Lung (tissue), 12 donors: ENCODE measurements around the gene C19orf12. TPM values are rescaled to one million over a fixed set of nuclear protein-coding genes. Genes with fewer than 3 reads are reported as not detected.

Source experiments
- ATAC-seq: fragments of 200-7000 bp; cut with Tn5 transposase; one replicate; pipeline ENCODE4 v1.9.1; 2020; ENCODE audit warnings: moderate number of reproducible peaks; ENCODE audit not compliant: insufficient read depth, low FRiP score
- DNase-seq, 3 donors: peaks; one replicate each; pipeline ENCODE4 v3.0.0-alpha.2; 2013 to 2017
- H3K27ac ChIP-seq, 2 donors: one replicate each; pipeline ENCODE4 v1.5.1; 2013; ENCODE audit warnings: mild to moderate bottlenecking in 2 of 2, moderate library complexity in 2 of 2, control low read depth in 1 of 2, inconsistent platforms in 1 of 2, low read depth in 1 of 2, low read length in 1 of 2
- H3K27me3 ChIP-seq, 3 donors: one replicate each; pipeline ENCODE4 v1.5.1; 2013; ENCODE audit warnings: low read length in 2 of 3; ENCODE audit not compliant: control insufficient read depth in 3 of 3, insufficient read depth in 3 of 3
- H3K36me3 ChIP-seq, 4 donors: one replicate each; pipeline ENCODE4 v1.5.1; 2013; ENCODE audit warnings: low read length in 4 of 4, mild to moderate bottlenecking in 1 of 4, moderate library complexity in 1 of 4; ENCODE audit not compliant: control insufficient read depth in 4 of 4, insufficient read depth in 4 of 4
- H3K4me1 ChIP-seq, 5 donors: one replicate each; pipeline ENCODE4 v1.5.1; 2013; ENCODE audit warnings: low read length in 5 of 5, mild to moderate bottlenecking in 2 of 5, moderate library complexity in 1 of 5; ENCODE audit not compliant: control insufficient read depth in 5 of 5, insufficient read depth in 5 of 5
- H3K4me3 ChIP-seq: one replicate; pipeline ENCODE4 v1.5.1; 2013; ENCODE audit warnings: mild to moderate bottlenecking, control low read depth, moderate library complexity
- H3K9ac ChIP-seq, 2 donors: one replicate each; pipeline ENCODE4 v1.5.1; 2013; ENCODE audit warnings: low read length in 2 of 2, control low read depth in 1 of 2; ENCODE audit not compliant: insufficient read depth in 1 of 2
- H3K9me3 ChIP-seq, 4 donors: one replicate each; pipeline ENCODE4 v1.5.1; 2013; ENCODE audit warnings: low read length in 3 of 4, mild to moderate bottlenecking in 1 of 4, moderate library complexity in 1 of 4; ENCODE audit not compliant: control insufficient read depth in 4 of 4, insufficient read depth in 3 of 4
- WGBS, 2 donors: extraction: QIAGEN DNeasy Blood & Tissue Kit; methylation state at CpG; one replicate each; pipeline ENCODE4 v1.1.7; 2013; 5-methylcytosine and 5-hydroxymethylcytosine counted together
- polyA plus RNA-seq, 2 donors: library from polyadenylated mRNA; stranded (reverse); fragments of 200-250 nt; gene quantifications; one replicate each; pipeline ENCODE4 v1.2.1, GENCODE V29; 2013
- total RNA-seq, 2 donors: library from RNA; depleted of rRNA in 1 of 2; stranded (reverse); fragments of >200 nt in 1 of 2; gene quantifications; one replicate each; pipeline ENCODE4 v1.2.1, GENCODE V29; 2014 to 2021
- TF ChIP-seq, protein P1 (sequence below): IDR thresholded peaks from 2 replicates; pipeline ENCODE4 v1.5.1; 2012; ENCODE audit warnings: mild to moderate bottlenecking; ENCODE audit errors: control extremely low read depth, extremely low read depth
- donor health status: control.
- donor health status: control.
- donor health status: Bipolar disorder and iron deficiency.
- donor health status: healthy.
- donor health status: DM: yes; HTN: yes; CAD: no.

The C19orf12 gene
- total and polyA plus RNA-seq, 4 donors: 11.4 to 26.0 (median 17.7) TPM

GRCh38 chr19:29680447-29680846, 34.6 kb downstream of the C19orf12 start:
- no peak for ATAC-seq
- TF ChIP-seq, protein P1, sequence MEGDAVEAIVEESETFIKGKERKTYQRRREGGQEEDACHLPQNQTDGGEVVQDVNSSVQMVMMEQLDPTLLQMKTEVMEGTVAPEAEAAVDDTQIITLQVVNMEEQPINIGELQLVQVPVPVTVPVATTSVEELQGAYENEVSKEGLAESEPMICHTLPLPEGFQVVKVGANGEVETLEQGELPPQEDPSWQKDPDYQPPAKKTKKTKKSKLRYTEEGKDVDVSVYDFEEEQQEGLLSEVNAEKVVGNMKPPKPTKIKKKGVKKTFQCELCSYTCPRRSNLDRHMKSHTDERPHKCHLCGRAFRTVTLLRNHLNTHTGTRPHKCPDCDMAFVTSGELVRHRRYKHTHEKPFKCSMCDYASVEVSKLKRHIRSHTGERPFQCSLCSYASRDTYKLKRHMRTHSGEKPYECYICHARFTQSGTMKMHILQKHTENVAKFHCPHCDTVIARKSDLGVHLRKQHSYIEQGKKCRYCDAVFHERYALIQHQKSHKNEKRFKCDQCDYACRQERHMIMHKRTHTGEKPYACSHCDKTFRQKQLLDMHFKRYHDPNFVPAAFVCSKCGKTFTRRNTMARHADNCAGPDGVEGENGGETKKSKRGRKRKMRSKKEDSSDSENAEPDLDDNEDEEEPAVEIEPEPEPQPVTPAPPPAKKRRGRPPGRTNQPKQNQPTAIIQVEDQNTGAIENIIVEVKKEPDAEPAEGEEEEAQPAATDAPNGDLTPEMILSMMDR: no peak
- 28 to 37% methylated on average over 12 of the region's 12 CpGs for WGBS, 2 donors
- DNase-seq: no peak
- Histone ChIP-seq H3K27ac (peak overlapping the region in 1 of 2 donors; percentile 5), H3K9ac (no peak overlapping the region), H3K36me3 (peaks cover 0 to 7% (median 0%) of the 10 kb centered on the region in 4 donors), H3K4me3 (no peak overlapping the region), H3K27me3 (no peaks in the 10 kb centered on the region), H3K9me3 (no peaks in the 10 kb centered on the region), H3K4me1 (peaks cover 0 to 21% (median 0%) of the 10 kb centered on the region in 5 donors)

GRCh38 chr19:29679598-29680210, 35.4 kb downstream of the C19orf12 start:
- Histone ChIP-seq H3K36me3 (peaks cover 0 to 14% (median 3%) of the 10 kb centered on the region in 4 donors), H3K9me3 (no peaks in the 10 kb centered on the region), H3K4me3 (no peak overlapping the region), H3K9ac (no peak overlapping the region), H3K27ac (peak overlapping the region; percentile 5 to 43), H3K27me3 (no peaks in the 10 kb centered on the region), H3K4me1 (peaks cover 0 to 18% (median 0%) of the 10 kb centered on the region in 5 donors)
- ATAC-seq (no peak), DNase-seq (no peak)
- TF ChIP-seq, protein P1: no peak
- 80 to 91% methylated on average over 9 of the region's 9 CpGs for WGBS, 2 donors

GRCh38 chr19:29678484-29679106, 36.5 kb downstream of the C19orf12 start:
- ATAC-seq: no peak
- Histone ChIP-seq H3K9me3 (no peaks in the 10 kb centered on the region), H3K4me3 (no peak overlapping the region), H3K4me1 (peaks cover 0 to 21% (median 0%) of the 10 kb centered on the region in 5 donors), H3K27me3 (no peaks in the 10 kb centered on the region), H3K36me3 (peaks cover 0 to 23% (median 7%) of the 10 kb centered on the region in 4 donors), H3K27ac (peak overlapping the region; percentile 34 to 50), H3K9ac (no peak overlapping the region)
- TF ChIP-seq, protein P1: no peak
- no peak for DNase-seq
- WGBS, 2 donors: 82 to 83% methylated on average over 20 of the region's 20 CpGs
